CD4-positive, alpha-beta memory T cell (primary cell): ENCODE results near the gene AREL1. TPM values are rescaled to one million over a fixed set of nuclear protein-coding genes. Genes with fewer than 3 reads are reported as not detected.

Experiments
- CTCF ChIA-PET: fragments of 350-600 bp; sonication (Branson Sonifier 250); formaldehyde crosslinking; loops from one replicate; lab custom pipeline; 2021; ENCODE audit warnings: inconsistent platforms; ENCODE audit not compliant: partially characterized antibody; lab: Charles Lee
- POLR2A ChIA-PET: fragments of 350-600 bp; sonication (Branson Sonifier 250); formaldehyde crosslinking; loops from one replicate; lab custom pipeline; 2021; ENCODE audit not compliant: partially characterized antibody; lab: Charles Lee
- DNase-seq, 5 donors: peaks; one replicate each; pipeline versions ENCODE4 v3.0.0 to v3.0.0-alpha.2; 2020 to 2022; ENCODE audit warnings: mixed read lengths in 1 of 5
- H3K27ac ChIP-seq: one replicate; pipeline ENCODE4 v1.7.0; 2013; ENCODE audit warnings: low read depth, low read length
- H3K27me3 ChIP-seq: 2 replicates; pipeline ENCODE4 v1.7.0; 2013; ENCODE audit warnings: mild to moderate bottlenecking, low read length, moderate library complexity; ENCODE audit not compliant: insufficient read depth
- H3K36me3 ChIP-seq: 2 replicates; pipeline ENCODE4 v1.7.0; 2013; ENCODE audit warnings: mild to moderate bottlenecking, low read length, moderate library complexity; ENCODE audit not compliant: insufficient read depth
- H3K4me1 ChIP-seq: 2 replicates; pipeline ENCODE4 v1.7.0; 2013; ENCODE audit warnings: mild to moderate bottlenecking, low read length, moderate library complexity; ENCODE audit not compliant: insufficient read depth
- H3K4me3 ChIP-seq, 2 donors: one replicate each; pipeline ENCODE4 v1.7.0; 2013; ENCODE audit warnings: low read length in 2 of 2, mild to moderate bottlenecking in 1 of 2
- H3K9me3 ChIP-seq, 2 donors: one replicate each; pipeline ENCODE4 v1.7.0; 2013; ENCODE audit warnings: low read length in 2 of 2, control low read depth in 1 of 2; ENCODE audit not compliant: control insufficient read depth in 1 of 2
- H3K27ac Mint-ChIP-seq, 7 donors: one replicate each; pipeline ENCODE4 v1.8.0; 2020 to 2021; ENCODE audit warnings: mixed read lengths in 7 of 7, mild to moderate bottlenecking in 6 of 7, inconsistent platforms in 3 of 7, moderate library complexity in 3 of 7
- H3K27me3 Mint-ChIP-seq, 2 donors: one replicate each; pipeline ENCODE4 v1.8.0; 2020 to 2021; ENCODE audit warnings: mixed read lengths in 2 of 2
- H3K36me3 Mint-ChIP-seq, 2 donors: one replicate each; pipeline ENCODE4 v1.8.0; 2020 to 2021; ENCODE audit warnings: mixed read lengths in 2 of 2, inconsistent platforms in 1 of 2, mild to moderate bottlenecking in 1 of 2
- H3K4me1 Mint-ChIP-seq, 4 donors: one replicate each; pipeline ENCODE4 v1.8.0; 2020 to 2021; ENCODE audit warnings: mixed read lengths in 4 of 4, mild to moderate bottlenecking in 1 of 4
- H3K4me3 Mint-ChIP-seq, 8 donors: one replicate each; pipeline ENCODE4 v1.8.0; 2020 to 2021; ENCODE audit warnings: mixed read lengths in 8 of 8, mild to moderate bottlenecking in 7 of 8, moderate library complexity in 6 of 8, inconsistent platforms in 3 of 8
- H3K9me3 Mint-ChIP-seq, 8 donors: one replicate each; pipeline ENCODE4 v1.8.0; 2020 to 2021; ENCODE audit warnings: mixed read lengths in 8 of 8, mild to moderate bottlenecking in 5 of 8, inconsistent platforms in 3 of 8, moderate library complexity in 1 of 8
- intact Hi-C: fragments of 100-400 bp; cut with micrococcal nuclease; formaldehyde crosslinking; loops from one replicate; pipeline ENCODE4 v1.15.1; 2023
- polyA plus RNA-seq, 2 donors: library from polyadenylated mRNA; unstranded; fragments of 300-500 nt; fragmentation: Illumina TruSeq; gene quantifications; one replicate each; pipeline ENCODE4 v1.2.3, GENCODE V29; 2021
- total RNA-seq, 2 experiments: library from RNA; stranded (reverse); gene quantifications; one replicate each; pipeline ENCODE4 v1.2.3, GENCODE V29; 2021

AREL1 gene
- total and polyA plus RNA-seq, 4 experiments from 2014 or later: 16.2 to 46.1 (median 34.3) TPM

- ChIA-PET POLR2A (no interaction called here), CTCF (interaction anchor here (1.1 to 2.0 kb wide), 3 partner anchors 21 to 52 kb away, joined by 3 to 9 read pairs (median 5); partner anchors contain the start of gene LTBP2)
- Histone ChIP-seq H3K27ac (no peak overlapping the region), H3K9me3 (no peaks in the 10 kb centered on the region), H3K4me1 (no peaks in the 10 kb centered on the region), H3K4me3 (no peak overlapping the region), H3K36me3 (peaks cover 49% of the 10 kb centered on the region), H3K27me3 (no peaks in the 10 kb centered on the region)
- Mint-ChIP-seq H3K36me3 (peaks cover 53 to 78% of the 10 kb centered on the region in 2 donors), H3K27me3 (no peaks in the 10 kb centered on the region), H3K27ac (peak overlapping the region in 2 of 7 donors; percentile 51 to 76), H3K4me3 (no peak overlapping the region), H3K9me3 (no peaks in the 10 kb centered on the region), H3K4me1 (no peaks in the 10 kb centered on the region)
- intact Hi-C loops: no loop called here
- DNase-seq: no peak
Measured at GRCh38 chr14:74663884-74664283, 49.0 kb downstream of the AREL1 start.

DNA sequence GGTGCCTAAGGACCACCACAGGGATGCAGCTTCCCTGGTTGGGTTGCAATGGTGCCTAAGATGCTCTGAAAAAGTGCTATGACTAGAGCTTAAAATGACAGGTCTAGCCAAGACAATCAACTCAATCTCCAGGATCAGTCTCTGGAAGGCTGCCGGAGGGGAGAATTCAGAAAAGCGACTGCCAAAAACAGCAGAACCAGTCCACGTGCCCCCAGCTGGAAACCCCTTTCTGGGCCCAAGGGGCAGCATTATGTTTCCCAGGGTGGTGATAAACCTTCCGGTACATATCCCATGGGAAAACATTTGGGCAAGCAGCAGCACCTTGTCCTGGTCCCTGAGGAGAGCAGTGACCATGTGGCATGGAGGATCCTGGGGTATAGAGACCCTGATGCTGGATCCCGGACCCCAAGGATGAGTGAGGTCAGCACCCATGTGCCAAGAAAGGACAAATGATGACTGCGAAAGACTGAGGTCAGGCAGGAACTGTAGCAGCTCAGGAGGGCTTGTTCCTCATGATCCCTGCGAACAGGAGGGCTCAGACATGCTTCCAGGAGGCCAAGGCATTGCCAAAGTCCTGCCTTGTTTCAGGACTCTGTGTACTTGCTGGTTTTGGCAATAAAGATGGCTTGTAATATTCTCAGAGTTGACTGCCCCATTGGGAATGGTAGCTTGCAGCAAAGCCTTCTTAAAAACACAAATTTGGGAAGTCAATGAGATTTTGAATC lies 51.0 kb downstream of the AREL1 start:
- H3K27ac Mint-ChIP-seq: peak overlapping the region in 2 of 7 donors; percentile 10 to 13
- H3K36me3 Mint-ChIP-seq: peaks cover 43 to 71% of the 10 kb centered on the region in 2 donors
- peaks cover 35% of the 10 kb centered on the region for H3K36me3 ChIP-seq

DNA sequence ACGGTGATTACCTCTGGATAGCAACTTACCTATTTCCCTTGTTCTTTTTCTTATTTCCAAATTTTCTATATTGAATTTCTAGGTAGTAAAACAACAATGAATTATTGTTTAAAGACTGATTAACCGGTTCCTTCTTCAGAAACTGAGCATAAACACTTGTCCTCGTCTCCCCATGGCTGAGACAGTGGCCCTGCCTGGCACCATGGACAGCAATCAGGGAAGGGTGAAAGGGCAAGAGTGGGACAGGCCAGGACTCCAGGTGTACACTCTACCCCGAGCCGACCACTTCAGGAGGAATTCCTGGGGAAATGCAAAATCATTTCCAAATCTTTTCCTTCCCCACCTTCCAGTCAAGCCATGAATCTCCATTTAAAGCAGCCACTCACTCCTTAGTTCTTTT lies 52.0 kb downstream of the AREL1 start:
- DNase-seq: no peak
- Histone ChIP-seq H3K27ac (no peak overlapping the region), H3K4me3 (no peak overlapping the region), H3K4me1 (no peaks in the 10 kb centered on the region), H3K36me3 (peaks cover 35% of the 10 kb centered on the region), H3K9me3 (no peaks in the 10 kb centered on the region), H3K27me3 (no peaks in the 10 kb centered on the region)
- Mint-ChIP-seq H3K27me3 (no peaks in the 10 kb centered on the region), H3K27ac (peak overlapping the region in 1 of 7 donors; percentile 10), H3K36me3 (peaks cover 47 to 71% of the 10 kb centered on the region in 2 donors), H3K9me3 (no peaks in the 10 kb centered on the region), H3K4me1 (no peaks in the 10 kb centered on the region), H3K4me3 (no peak overlapping the region)
- POLR2A ChIA-PET: no interaction called here
- CTCF ChIA-PET: interaction anchor here (1.3 kb wide), 1 partner anchor 52 kb away, joined by 3 read pairs; no protein-coding TSS in a partner anchor
- intact Hi-C loops: no loop called here

More for the DNA sequence above, 51.0 kb downstream of the AREL1 start:
- DNase-seq: no peak
- H3K4me3 Mint-ChIP-seq: no peak overlapping the region
- intact Hi-C loops: no loop called here
- H3K4me1 Mint-ChIP-seq: no peaks in the 10 kb centered on the region
- H3K4me3 ChIP-seq: no peak overlapping the region
- no peak overlapping the region for H3K27ac ChIP-seq
- H3K27me3 ChIP-seq: no peaks in the 10 kb centered on the region
- CTCF ChIA-PET: no interaction called here
- no peaks in the 10 kb centered on the region for H3K9me3 Mint-ChIP-seq
- H3K4me1 ChIP-seq: no peaks in the 10 kb centered on the region
- POLR2A ChIA-PET: interaction anchor here (0.6 kb wide), 1 partner anchor 80 kb away, joined by 4 read pairs; no protein-coding TSS in a partner anchor
- H3K27me3 Mint-ChIP-seq: no peaks in the 10 kb centered on the region
- H3K9me3 ChIP-seq: no peaks in the 10 kb centered on the region

- Histone ChIP-seq H3K27ac (no peak overlapping the region), H3K4me3 (no peak overlapping the region), H3K9me3 (no peaks in the 10 kb centered on the region), H3K27me3 (no peaks in the 10 kb centered on the region), H3K4me1 (no peaks in the 10 kb centered on the region), H3K36me3 (peaks cover 32% of the 10 kb centered on the region)
- intact Hi-C loops: no loop called here
- no peak overlapping the region for H3K4me3 Mint-ChIP-seq
- ChIA-PET CTCF (interaction anchor here (1.3 kb wide), 1 partner anchor 51 kb away, joined by 3 read pairs; no protein-coding TSS in a partner anchor), POLR2A (no interaction called here)
- H3K9me3 Mint-ChIP-seq: no peaks in the 10 kb centered on the region
- H3K36me3 Mint-ChIP-seq: peaks cover 48 to 68% of the 10 kb centered on the region in 2 donors
- no peak overlapping the region for H3K27ac Mint-ChIP-seq
- no peaks in the 10 kb centered on the region for H3K27me3 Mint-ChIP-seq
- no peaks in the 10 kb centered on the region for H3K4me1 Mint-ChIP-seq
- no peak for DNase-seq
Measured at GRCh38 chr14:74660167-74660566, 52.7 kb downstream of the AREL1 start.

DNA sequence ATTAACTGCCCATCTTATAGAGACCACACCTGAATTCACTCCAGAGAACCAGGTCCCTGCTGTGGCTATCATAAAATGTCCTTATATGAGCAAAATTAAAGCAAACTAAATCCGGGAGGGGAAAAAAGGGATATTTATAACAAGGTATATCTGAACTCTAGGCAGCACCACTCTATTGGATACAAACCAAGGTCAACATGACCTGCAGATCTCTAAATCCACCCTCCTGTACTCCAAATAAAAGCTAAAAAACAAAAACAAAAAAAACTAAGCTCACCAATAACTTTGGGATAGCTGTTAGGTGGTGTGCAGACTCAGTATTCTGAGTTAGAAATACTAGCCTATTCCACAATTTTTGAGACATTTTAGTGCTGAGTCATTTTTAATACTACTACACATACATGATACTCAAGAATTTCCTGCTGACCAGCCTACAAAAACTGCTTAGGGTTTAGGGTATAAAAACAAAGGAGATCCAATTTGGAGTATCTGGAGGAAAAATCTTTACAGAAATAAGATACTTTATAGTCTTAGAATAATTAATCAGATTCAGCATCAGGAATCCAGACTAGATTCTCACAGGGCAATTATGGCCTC lies 54.2 kb downstream of the AREL1 start:
- intact Hi-C loops: no loop called here
- no peaks in the 10 kb centered on the region for H3K9me3 ChIP-seq
- no peak for DNase-seq
- Mint-ChIP-seq H3K4me3 (no peak overlapping the region), H3K4me1 (no peaks in the 10 kb centered on the region), H3K9me3 (no peaks in the 10 kb centered on the region), H3K36me3 (peaks cover 37 to 59% of the 10 kb centered on the region in 2 donors), H3K27me3 (no peaks in the 10 kb centered on the region), H3K27ac (peak overlapping the region in 1 of 7 donors; percentile 12)
- POLR2A ChIA-PET: no interaction called here
- no peak overlapping the region for H3K4me3 ChIP-seq
- peaks cover 19% of the 10 kb centered on the region for H3K36me3 ChIP-seq
- no peaks in the 10 kb centered on the region for H3K4me1 ChIP-seq
- H3K27me3 ChIP-seq: no peaks in the 10 kb centered on the region
- no peak overlapping the region for H3K27ac ChIP-seq
- CTCF ChIA-PET: no interaction called here

DNA sequence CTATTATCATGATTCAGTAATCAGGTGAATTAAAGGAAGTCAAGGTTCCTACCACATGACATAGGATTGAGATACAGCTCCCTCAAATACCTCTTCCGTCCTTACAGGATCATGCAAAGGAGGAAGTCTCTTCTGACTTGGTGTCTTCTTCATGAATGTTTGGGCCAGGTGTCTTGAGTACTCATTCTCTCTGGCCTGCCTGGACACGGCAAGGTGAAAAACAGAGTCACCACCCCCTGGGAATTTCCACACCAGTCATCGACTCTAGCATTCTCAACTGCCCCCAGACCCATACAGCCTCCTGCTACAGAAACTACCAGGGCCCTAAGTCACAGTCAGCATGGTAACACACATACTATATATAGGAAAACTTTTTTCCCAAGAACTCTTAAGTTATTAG lies 55.9 kb downstream of the AREL1 start:
- intact Hi-C loops: no loop called here
- no peak overlapping the region for H3K4me3 Mint-ChIP-seq

More for the DNA sequence above, 55.9 kb downstream of the AREL1 start:
- DNase-seq: no peak
- no peaks in the 10 kb centered on the region for H3K9me3 ChIP-seq
- ChIA-PET CTCF (interaction anchor here (0.6 to 1.4 kb wide), 8 partner anchors 10 to 480 kb away, joined by 3 to 5 read pairs (median 3); partner anchors contain the start of gene LTBP2), POLR2A (no interaction called here)
- Mint-ChIP-seq H3K4me1 (peaks cover 0 to 1% (median 0%) of the 10 kb centered on the region in 4 donors), H3K36me3 (peaks cover 24 to 42% of the 10 kb centered on the region in 2 donors), H3K27ac (peak overlapping the region in 3 of 7 donors; percentile 38 to 70 (median 54)), H3K27me3 (no peaks in the 10 kb centered on the region), H3K9me3 (no peaks in the 10 kb centered on the region)
- H3K4me1 ChIP-seq: no peaks in the 10 kb centered on the region
- no peak overlapping the region for H3K27ac ChIP-seq
- H3K27me3 ChIP-seq: no peaks in the 10 kb centered on the region
- no peak overlapping the region for H3K4me3 ChIP-seq
- peaks cover 5% of the 10 kb centered on the region for H3K36me3 ChIP-seq
